Neural progenitor cell (in vitro differentiated cells): ENCODE results near the gene VEPH1. TPM values are rescaled to one million over a fixed set of nuclear protein-coding genes. Genes with fewer than 3 reads are reported as not detected.
A peak's percentile ranks its signal among the peaks of the same experiment; 100 is the strongest.

Experiments
- DNase-seq: peaks from one replicate; pipeline ENCODE4 v3.0.0-alpha.2; 2016; ENCODE audit warnings: low spot score
- H2AFZ ChIP-seq: fragments of 200-600 bp; sonication (generic); replicated peaks from 2 replicates; pipeline ENCODE4 v1.6.1; 2016; ENCODE audit warnings: antibody characterized with exemption
- H3F3A ChIP-seq: fragments of 200-600 bp; sonication (generic); 2 replicates; pipeline ENCODE4 v1.6.1; 2016; ENCODE audit warnings: antibody characterized with exemption, low read depth
- H3K27ac ChIP-seq: fragments of 200-600 bp; sonication (generic); 2 replicates; pipeline ENCODE4 v1.5.1; 2016; ENCODE audit warnings: mild to moderate bottlenecking
- H3K27me3 ChIP-seq: fragments of 200-600 bp; sonication (generic); 2 replicates; pipeline ENCODE4 v1.6.1; 2016; ENCODE audit warnings: mild to moderate bottlenecking, moderate library complexity
- H3K36me3 ChIP-seq: fragments of 200-600 bp; sonication (generic); 2 replicates; pipeline ENCODE4 v1.5.1; 2016
- H3K4me1 ChIP-seq: fragments of 200-600 bp; sonication (generic); 2 replicates; pipeline ENCODE4 v1.6.1; 2016; ENCODE audit warnings: mixed run types
- H3K4me2 ChIP-seq: fragments of 200-600 bp; sonication (generic); 2 replicates; pipeline ENCODE4 v1.6.1; 2016
- H3K4me3 ChIP-seq: fragments of 200-600 bp; sonication (generic); 2 replicates; pipeline ENCODE4 v1.5.1; 2016
- H3K79me2 ChIP-seq: fragments of 200-600 bp; sonication (generic); 2 replicates; pipeline ENCODE4 v1.6.1; 2016; ENCODE audit warnings: low read depth
- H3K9ac ChIP-seq: fragments of 200-600 bp; sonication (generic); 2 replicates; pipeline ENCODE4 v1.6.1; 2016
- H3K9me3 ChIP-seq: fragments of 200-600 bp; sonication (generic); 2 replicates; pipeline ENCODE4 v1.5.1; 2016; ENCODE audit warnings: low read depth
- H4K20me1 ChIP-seq: fragments of 200-600 bp; sonication (generic); 2 replicates; pipeline ENCODE4 v1.6.1; 2016; ENCODE audit warnings: low read depth
- H3K27ac Mint-ChIP-seq: 3 replicates; pipeline ENCODE4 v1.8.0; 2021; ENCODE audit warnings: mixed read lengths
- H3K27me3 Mint-ChIP-seq: 2 replicates; pipeline ENCODE4 v1.8.0; 2022; ENCODE audit warnings: low read depth, mild to moderate bottlenecking, inconsistent platforms, moderate library complexity, mixed read lengths; ENCODE audit not compliant: insufficient read depth
- H3K36me3 Mint-ChIP-seq: 3 replicates; pipeline ENCODE4 v1.8.0; 2021; ENCODE audit warnings: mixed read lengths
- H3K4me1 Mint-ChIP-seq: 3 replicates; pipeline ENCODE4 v1.8.0; 2021; ENCODE audit warnings: mixed read lengths
- H3K4me3 Mint-ChIP-seq: 3 replicates; pipeline ENCODE4 v1.8.0; 2021; ENCODE audit warnings: mild to moderate bottlenecking, moderate library complexity, mixed read lengths
- H3K9me3 Mint-ChIP-seq: 3 replicates; pipeline ENCODE4 v1.8.0; 2020; ENCODE audit warnings: mixed read lengths
- CTCF ChIP-seq: fragments of 200-600 bp; sonication (generic); IDR thresholded peaks from 2 replicates; pipeline ENCODE4 v1.5.1; 2017; ENCODE audit warnings: antibody characterized with exemption, mild to moderate bottlenecking
- EZH2 ChIP-seq: fragments of 200-600 bp; sonication (generic); IDR thresholded peaks from 2 replicates; pipeline ENCODE4 v1.6.1; 2017; ENCODE audit warnings: antibody characterized with exemption, mild to moderate bottlenecking, moderate library complexity
- EZH2phosphoT487 ChIP-seq: fragments of 200-600 bp; sonication (generic); IDR thresholded peaks from 2 replicates; pipeline ENCODE4 v1.6.1; 2017; ENCODE audit warnings: antibody characterized with exemption
- total RNA-seq: library from RNA; depleted of rRNA; stranded (reverse); fragments of >200 nt; gene quantifications from 2 replicates; pipeline ENCODE4 v1.2.3, GENCODE V29; 2015; ENCODE audit warnings: low replicate concordance

The VEPH1 gene
- total RNA-seq, 1 donor from 2014 or later: not detected

GRCh38 chr3:157347577-157348303 is 155.5 kb downstream of the VEPH1 start:
- no peaks in the 10 kb centered on the region for H3F3A ChIP-seq
- TF ChIP-seq CTCF: peak; percentile 63
- no peak for TF ChIP-seq EZH2
- H3K36me3 Mint-ChIP-seq: peaks cover 21% of the 10 kb centered on the region
- H3K36me3 ChIP-seq: no peaks in the 10 kb centered on the region
- H3K27ac ChIP-seq: no peak overlapping the region
- H3K27me3 Mint-ChIP-seq: peaks cover 4% of the 10 kb centered on the region
- H3K4me3 ChIP-seq: no peak overlapping the region
- no peak overlapping the region for H3K4me3 Mint-ChIP-seq
- no peaks in the 10 kb centered on the region for H3K9me3 ChIP-seq
- H3K4me2 ChIP-seq: no peak overlapping the region
- H3K9me3 Mint-ChIP-seq: peaks cover 53% of the 10 kb centered on the region
- DNase-seq: peak; percentile 47
- no peaks in the 10 kb centered on the region for H3K4me1 ChIP-seq
- no peaks in the 10 kb centered on the region for H4K20me1 ChIP-seq
- no peak overlapping the region for H2AFZ ChIP-seq
- H3K27me3 ChIP-seq: no peaks in the 10 kb centered on the region
- no peaks in the 10 kb centered on the region for H3K79me2 ChIP-seq
- no peak overlapping the region for H3K9ac ChIP-seq
- H3K4me1 Mint-ChIP-seq: no peaks in the 10 kb centered on the region
- H3K27ac Mint-ChIP-seq: no peak overlapping the region

GRCh38 chr3:157336252-157337009 is 166.8 kb downstream of the VEPH1 start:
- Histone ChIP-seq H3K9me3 (no peaks in the 10 kb centered on the region), H3K4me3 (no peak overlapping the region), H3F3A (no peaks in the 10 kb centered on the region), H3K27me3 (no peaks in the 10 kb centered on the region), H3K36me3 (no peaks in the 10 kb centered on the region), H3K4me2 (peak overlapping the region; percentile 61), H3K79me2 (no peaks in the 10 kb centered on the region), H2AFZ (peak overlapping the region; percentile 98), H4K20me1 (no peaks in the 10 kb centered on the region), H3K9ac (no peak overlapping the region), H3K27ac (no peak overlapping the region), H3K4me1 (peaks cover 15% of the 10 kb centered on the region)
- H3K4me1 Mint-ChIP-seq: peaks cover 50% of the 10 kb centered on the region
- peak overlapping the region; percentile 100 for H3K27ac Mint-ChIP-seq
- DNase-seq: no peak
- peaks cover 26% of the 10 kb centered on the region for H3K9me3 Mint-ChIP-seq
- H3K4me3 Mint-ChIP-seq: peak overlapping the region; percentile 49
- TF ChIP-seq EZH2phosphoT487 (no peak), EZH2 (no peak), CTCF (no peak)
- H3K36me3 Mint-ChIP-seq: peaks cover 11% of the 10 kb centered on the region
- H3K27me3 Mint-ChIP-seq: no peaks in the 10 kb centered on the region

- Histone ChIP-seq H3K27me3 (no peaks in the 10 kb centered on the region), H3F3A (no peaks in the 10 kb centered on the region), H3K4me1 (peaks cover 15% of the 10 kb centered on the region), H3K36me3 (no peaks in the 10 kb centered on the region), H3K27ac (no peak overlapping the region), H3K9ac (no peak overlapping the region), H3K79me2 (no peaks in the 10 kb centered on the region), H4K20me1 (no peaks in the 10 kb centered on the region), H3K4me3 (no peak overlapping the region), H2AFZ (peak overlapping the region; percentile 98), H3K9me3 (no peaks in the 10 kb centered on the region), H3K4me2 (peak overlapping the region; percentile 61)
- peak overlapping the region; percentile 59 for H3K4me3 Mint-ChIP-seq
- DNase-seq: peak; percentile 47
- TF ChIP-seq EZH2 (no peak), CTCF (no peak), EZH2phosphoT487 (no peak)
- H3K27me3 Mint-ChIP-seq: no peaks in the 10 kb centered on the region
- peaks cover 12% of the 10 kb centered on the region for H3K36me3 Mint-ChIP-seq
- peaks cover 54% of the 10 kb centered on the region for H3K4me1 Mint-ChIP-seq
- H3K9me3 Mint-ChIP-seq: peaks cover 22% of the 10 kb centered on the region
- peak overlapping the region; percentile 100 for H3K27ac Mint-ChIP-seq
These were observed 167.8 kb downstream of the VEPH1 start for GRCh38 chr3:157335233-157336076.
